MM.1S (cell line): ENCODE measurements around the gene TARBP2.

ENCODE experiments used
- DNase-seq: peaks from one replicate; pipeline ENCODE4 v3.0.0-alpha.2; 2015
- H2AFZ ChIP-seq: fragments of 300-600 bp; sonication (generic); 2 replicates; pipeline ENCODE4 v1.6.0; 2016; ENCODE audit warnings: antibody characterized with exemption, low read length
- H3F3A ChIP-seq: fragments of 300-600 bp; sonication (generic); 2 replicates; pipeline ENCODE4 v1.6.1; 2016; ENCODE audit warnings: mild to moderate bottlenecking, antibody characterized with exemption, low read length, moderate library complexity, mixed read lengths; ENCODE audit not compliant: insufficient read depth
- H3K27ac ChIP-seq: fragments of 300-600 bp; sonication (generic); 2 replicates; pipeline ENCODE4 v1.5.1; 2016; ENCODE audit warnings: mild to moderate bottlenecking, low read length
- H3K27me3 ChIP-seq: fragments of 300-600 bp; sonication (generic); replicated peaks from 2 replicates; pipeline ENCODE4 v1.6.0; 2016; ENCODE audit warnings: low read length; ENCODE audit not compliant: insufficient read depth
- H3K36me3 ChIP-seq: fragments of 300-600 bp; sonication (generic); replicated peaks from 2 replicates; pipeline ENCODE4 v1.6.1; 2016; ENCODE audit warnings: mild to moderate bottlenecking, low read length, mixed read lengths; ENCODE audit not compliant: insufficient read depth
- H3K4me1 ChIP-seq: fragments of 300-600 bp; sonication (generic); 2 replicates; pipeline ENCODE4 v1.6.1; 2016; ENCODE audit warnings: low read length, mixed read lengths
- H3K4me2 ChIP-seq: fragments of 300-600 bp; sonication (generic); 2 replicates; pipeline ENCODE4 v1.6.0; 2016; ENCODE audit warnings: low read depth, low read length
- H3K4me3 ChIP-seq: fragments of 300-600 bp; sonication (generic); 2 replicates; pipeline ENCODE4 v1.5.1; 2016; ENCODE audit warnings: low read length, mixed read lengths
- H3K79me2 ChIP-seq: fragments of 300-600 bp; sonication (generic); 2 replicates; pipeline ENCODE4 v1.6.1; 2016; ENCODE audit warnings: mixed run types, low read length, mixed read lengths
- H3K9ac ChIP-seq: fragments of 300-600 bp; sonication (generic); 2 replicates; pipeline ENCODE4 v1.6.1; 2016; ENCODE audit warnings: low read length, mixed read lengths
- H3K9me2 ChIP-seq: fragments of 300-600 bp; sonication (generic); replicated peaks from 2 replicates; pipeline ENCODE4 v1.6.1; 2016; ENCODE audit warnings: mild to moderate bottlenecking, low read length, mixed read lengths; ENCODE audit not compliant: insufficient read depth
- H3K9me3 ChIP-seq: fragments of 300-600 bp; sonication (generic); replicated peaks from 2 replicates; pipeline ENCODE4 v1.6.1; 2016; ENCODE audit warnings: mild to moderate bottlenecking, low read length, mixed read lengths; ENCODE audit not compliant: insufficient read depth
- H4K20me1 ChIP-seq: fragments of 300-600 bp; sonication (generic); 2 replicates; pipeline ENCODE4 v1.6.1; 2016; ENCODE audit warnings: mild to moderate bottlenecking, low read length, moderate library complexity, mixed read lengths; ENCODE audit not compliant: insufficient read depth
- CTCF ChIP-seq: fragments of 300-600 bp; sonication (generic); IDR thresholded peaks from 2 replicates; pipeline ENCODE4 v1.5.1; 2016; ENCODE audit warnings: antibody characterized with exemption, low read length, mixed read lengths
- EZH2 ChIP-seq: fragments of 300-600 bp; sonication (generic); optimal IDR thresholded peaks from 2 replicates; pipeline ENCODE3; 2017; ENCODE audit warnings: low read depth, mild to moderate bottlenecking, antibody characterized with exemption, low read length, mixed read lengths
- EZH2phosphoT487 ChIP-seq: fragments of 300-600 bp; sonication (generic); IDR thresholded peaks from 2 replicates; pipeline ENCODE4 v1.6.1; 2018; ENCODE audit warnings: antibody characterized with exemption, low read length

Gene TARBP2

GRCh38 chr12:53515291-53515680, 14.2 kb downstream of the TARBP2 start:
- H3K27ac ChIP-seq: no peak overlapping the region
- TF ChIP-seq CTCF (no peak), EZH2phosphoT487 (no peak)
- no peaks in the 10 kb centered on the region for H4K20me1 ChIP-seq
- H3F3A ChIP-seq: no peaks in the 10 kb centered on the region
- no peaks in the 10 kb centered on the region for H3K9me3 ChIP-seq
- H3K36me3 ChIP-seq: no peaks in the 10 kb centered on the region
- no peak for DNase-seq
- no peaks in the 10 kb centered on the region for H3K9me2 ChIP-seq
- no peaks in the 10 kb centered on the region for H3K79me2 ChIP-seq
- H3K27me3 ChIP-seq: no peaks in the 10 kb centered on the region
- H3K4me2 ChIP-seq: no peak overlapping the region
- no peak overlapping the region for H3K4me3 ChIP-seq
- H3K9ac ChIP-seq: no peak overlapping the region
- no peak overlapping the region for H2AFZ ChIP-seq
- H3K4me1 ChIP-seq: no peaks in the 10 kb centered on the region

GRCh38 chr12:53516758-53517455, 15.8 kb downstream of the TARBP2 start:
- H3K4me2 ChIP-seq: no peak overlapping the region
- DNase-seq: no peak

GRCh38 chr12:53518381-53518780, 17.3 kb downstream of the TARBP2 start:
- no peaks in the 10 kb centered on the region for H4K20me1 ChIP-seq
- no peak overlapping the region for H3K4me2 ChIP-seq
- H3F3A ChIP-seq: no peaks in the 10 kb centered on the region
- no peak overlapping the region for H3K9ac ChIP-seq
- no peaks in the 10 kb centered on the region; the same call in 1 of the 2 replicates for H3K36me3 ChIP-seq
- TF ChIP-seq EZH2: no peak
- no peak for TF ChIP-seq EZH2phosphoT487
- TF ChIP-seq CTCF: no peak
- H3K27me3 ChIP-seq: no peaks in the 10 kb centered on the region
- H3K27ac ChIP-seq: no peak overlapping the region
- no peaks in the 10 kb centered on the region for H3K9me2 ChIP-seq
- H3K79me2 ChIP-seq: no peaks in the 10 kb centered on the region
- DNase-seq: no peak
- H3K4me3 ChIP-seq: no peak overlapping the region
- no peaks in the 10 kb centered on the region for H3K9me3 ChIP-seq
- no peaks in the 10 kb centered on the region for H3K4me1 ChIP-seq
- no peak overlapping the region for H2AFZ ChIP-seq

More at GRCh38 chr12:53516758-53517455, 15.8 kb downstream of the TARBP2 start:
- H3K27me3 ChIP-seq: no peaks in the 10 kb centered on the region
- H3K36me3 ChIP-seq: no peaks in the 10 kb centered on the region; the same call in 1 of the 2 replicates
- H3K9me3 ChIP-seq: no peaks in the 10 kb centered on the region
- H3K4me1 ChIP-seq: no peaks in the 10 kb centered on the region
- H3F3A ChIP-seq: no peaks in the 10 kb centered on the region
- no peaks in the 10 kb centered on the region for H3K79me2 ChIP-seq
- H3K9me2 ChIP-seq: no peaks in the 10 kb centered on the region
- H2AFZ ChIP-seq: no peak overlapping the region
- TF ChIP-seq EZH2 (no peak), EZH2phosphoT487 (no peak), CTCF (no peak)
- no peaks in the 10 kb centered on the region for H4K20me1 ChIP-seq
- H3K9ac ChIP-seq: no peak overlapping the region
- H3K27ac ChIP-seq: no peak overlapping the region
- no peak overlapping the region for H3K4me3 ChIP-seq
